Breast epithelium (tissue), 3 donors: Measurements from ENCODE around the gene SBK2.

ENCODE experiments used
- POLR2A ChIP-seq: fragments of 450-650 bp; IDR thresholded peaks from one replicate; pipeline ENCODE4 v1.6.1; 2016; ENCODE audit warnings: antibody characterized with exemption, mild to moderate bottlenecking, moderate library complexity
- TF ChIP-seq, protein P1 (sequence below), 3 donors: fragments of 450-650 bp; IDR thresholded peaks; one replicate each; pipeline ENCODE4 v1.5.1; 2016 to 2017; ENCODE audit warnings: antibody characterized with exemption in 3 of 3, mild to moderate bottlenecking in 3 of 3, moderate library complexity in 3 of 3

DNA sequence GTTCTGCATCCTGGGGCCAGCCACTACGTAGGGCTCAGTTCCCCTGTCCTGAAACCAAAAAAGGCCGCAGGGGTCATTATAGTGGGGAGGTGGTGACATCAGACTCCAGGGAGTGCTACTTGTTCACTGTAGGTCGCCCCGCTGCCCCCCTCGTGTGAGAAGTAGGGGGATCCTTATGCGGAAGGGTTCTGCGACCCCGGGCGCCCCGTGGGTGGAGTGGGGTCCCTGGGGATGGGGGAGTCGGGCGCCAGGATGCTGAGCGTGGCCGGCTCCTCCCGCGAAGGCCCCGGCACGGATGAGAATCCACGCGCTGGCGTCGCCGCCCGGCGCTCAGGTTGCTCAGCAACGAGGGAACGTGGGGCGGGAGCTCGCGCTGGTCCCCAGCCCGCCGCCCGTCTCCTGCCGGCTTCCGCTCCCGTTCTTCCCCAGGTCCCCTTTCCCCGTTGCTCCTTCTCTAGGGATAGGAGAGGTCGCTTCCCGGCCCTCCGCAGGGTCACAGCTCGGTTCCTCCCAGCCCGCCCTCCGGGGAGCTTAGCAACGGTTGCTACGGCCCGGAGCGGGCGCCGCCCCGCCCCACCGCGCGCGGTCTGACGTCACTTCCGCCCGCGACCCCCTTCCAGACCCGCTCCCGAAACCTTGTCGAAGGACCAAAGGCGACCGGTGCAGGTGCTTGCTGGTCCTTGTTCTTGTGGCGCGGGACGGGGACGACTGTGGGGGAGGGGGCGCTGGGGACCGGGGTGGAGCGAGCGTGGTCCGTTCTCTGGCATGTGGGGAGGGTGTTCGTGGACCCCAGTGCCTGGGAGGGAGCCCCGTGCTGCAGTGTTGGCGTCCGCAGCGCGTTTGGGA, 52.1 kb downstream of the SBK2 start, which contains the start of gene NAT14:
- TF ChIP-seq, protein P1, sequence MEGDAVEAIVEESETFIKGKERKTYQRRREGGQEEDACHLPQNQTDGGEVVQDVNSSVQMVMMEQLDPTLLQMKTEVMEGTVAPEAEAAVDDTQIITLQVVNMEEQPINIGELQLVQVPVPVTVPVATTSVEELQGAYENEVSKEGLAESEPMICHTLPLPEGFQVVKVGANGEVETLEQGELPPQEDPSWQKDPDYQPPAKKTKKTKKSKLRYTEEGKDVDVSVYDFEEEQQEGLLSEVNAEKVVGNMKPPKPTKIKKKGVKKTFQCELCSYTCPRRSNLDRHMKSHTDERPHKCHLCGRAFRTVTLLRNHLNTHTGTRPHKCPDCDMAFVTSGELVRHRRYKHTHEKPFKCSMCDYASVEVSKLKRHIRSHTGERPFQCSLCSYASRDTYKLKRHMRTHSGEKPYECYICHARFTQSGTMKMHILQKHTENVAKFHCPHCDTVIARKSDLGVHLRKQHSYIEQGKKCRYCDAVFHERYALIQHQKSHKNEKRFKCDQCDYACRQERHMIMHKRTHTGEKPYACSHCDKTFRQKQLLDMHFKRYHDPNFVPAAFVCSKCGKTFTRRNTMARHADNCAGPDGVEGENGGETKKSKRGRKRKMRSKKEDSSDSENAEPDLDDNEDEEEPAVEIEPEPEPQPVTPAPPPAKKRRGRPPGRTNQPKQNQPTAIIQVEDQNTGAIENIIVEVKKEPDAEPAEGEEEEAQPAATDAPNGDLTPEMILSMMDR (IDR thresholded peaks at IDR 0.05), result no peak
- TF ChIP-seq POLR2A, result no peak
